Tibial nerve (tissue), 4 donors: ENCODE measurements around the gene FAM124A. TPM values are rescaled to one million over a fixed set of nuclear protein-coding genes. Genes with fewer than 3 reads are reported as not detected.
A peak's percentile ranks its signal among the peaks of the same experiment; 100 is the strongest.

Experiments
- DNase-seq, 2 donors: peaks; one replicate each; pipeline ENCODE4 v3.0.0-alpha.2; 2019; ENCODE audit warnings: low spot score in 2 of 2
- H3K27ac ChIP-seq, 4 donors: fragments of 200-600 bp; sonication (generic) in 3 of 4; one replicate each; pipeline ENCODE4 v1.5.1; 2017 to 2019; ENCODE audit warnings: mild to moderate bottlenecking in 1 of 4
- H3K27me3 ChIP-seq, 2 donors: fragments of 200-600 bp; sonication (generic) in 1 of 2; one replicate each; pipeline versions ENCODE4 v1.5.1 to v1.6.0; 2017 to 2019
- H3K36me3 ChIP-seq, 3 donors: fragments of 200-600 bp; sonication (generic); one replicate each; pipeline ENCODE4 v1.5.1; 2018 to 2019
- H3K4me1 ChIP-seq, 4 donors: fragments of 200-600 bp; sonication (generic) in 3 of 4; one replicate each; pipeline ENCODE4 v1.5.1; 2017 to 2019
- H3K4me3 ChIP-seq, 4 donors: fragments of 200-600 bp; sonication (generic) in 3 of 4; one replicate each; pipeline ENCODE4 v1.5.1; 2017 to 2019; ENCODE audit warnings: mild to moderate bottlenecking in 1 of 4, moderate library complexity in 1 of 4
- H3K9me3 ChIP-seq, 4 donors: fragments of 200-600 bp; sonication (generic) in 3 of 4; one replicate each; pipeline ENCODE4 v1.5.1; 2017 to 2019
- CTCF ChIP-seq, 5 experiments: fragments of 200-600 bp in 3 of 5; fragments of 450-650 bp in 2 of 5; sonication (generic) in 3 of 5; IDR thresholded peaks; one replicate each; pipeline ENCODE4 v1.5.1; 2016 to 2019; ENCODE audit warnings: antibody characterized with exemption in 5 of 5, mild to moderate bottlenecking in 3 of 5, moderate library complexity in 2 of 5
- EP300 ChIP-seq, 2 donors: sonication (generic); formaldehyde crosslinking; IDR thresholded peaks; one replicate each; pipeline ENCODE4 v1.6.1; 2017; ENCODE audit warnings: antibody characterized with exemption in 2 of 2, mild to moderate bottlenecking in 1 of 2
- POLR2A ChIP-seq, 2 donors: fragments of 450-650 bp; IDR thresholded peaks; one replicate each; pipeline ENCODE4 v1.6.1; 2017; ENCODE audit warnings: antibody characterized with exemption in 2 of 2, mild to moderate bottlenecking in 2 of 2, moderate library complexity in 2 of 2
- WGBS, 2 donors: methylation state at CpG; one replicate each; pipeline ENCODE4 v1.1.5; 2018; 5-methylcytosine and 5-hydroxymethylcytosine counted together
- total RNA-seq, 4 donors: library from RNA; depleted of rRNA; stranded (reverse); fragments of >200 nt; gene quantifications; one replicate each; pipeline ENCODE4 v1.1.0, GENCODE V29; 2016

The FAM124A gene
- total RNA-seq, 4 donors from 2014 or later: 12.8 to 30.9 (median 21.8) TPM

- Histone ChIP-seq H3K9me3 (no peaks in the 10 kb centered on the region), H3K4me3 (no peak overlapping the region), H3K27ac (no peak overlapping the region), H3K4me1 (peaks cover 0 to 19% (median 5%) of the 10 kb centered on the region in 4 donors), H3K27me3 (no peaks in the 10 kb centered on the region), H3K36me3 (no peaks in the 10 kb centered on the region)
- 68 to 76% methylated on average over 4 of the region's 4 CpGs for WGBS, 2 donors
- TF ChIP-seq POLR2A (IDR thresholded peaks at IDR 0.05) (no peak), CTCF (IDR thresholded peaks at IDR 0.05) (no peak), EP300 (IDR thresholded peaks at IDR 0.05) (no peak)
- DNase-seq: no peak
Observed at GRCh38 chr13:51218626-51219025, 3.6 kb upstream of the FAM124A start.

- Histone ChIP-seq H3K9me3 (no peaks in the 10 kb centered on the region), H3K4me1 (peaks cover 0 to 23% (median 7%) of the 10 kb centered on the region in 4 donors), H3K36me3 (no peaks in the 10 kb centered on the region), H3K27ac (no peak overlapping the region), H3K4me3 (no peak overlapping the region), H3K27me3 (no peaks in the 10 kb centered on the region)
- 91 to 95% methylated on average over 2 of the region's 2 CpGs for WGBS, 2 donors
- TF ChIP-seq POLR2A (IDR thresholded peaks at IDR 0.05): no peak
- TF ChIP-seq EP300 (IDR thresholded peaks at IDR 0.05): no peak
- no peak for TF ChIP-seq CTCF (IDR thresholded peaks at IDR 0.05)
- DNase-seq: no peak
Observed at GRCh38 chr13:51220706-51221105, 1.5 kb upstream of the FAM124A start.

- TF ChIP-seq EP300 (IDR thresholded peaks at IDR 0.05) (no peak), POLR2A (IDR thresholded peaks at IDR 0.05) (no peak), CTCF (IDR thresholded peaks at IDR 0.05) (no peak)
- no peak for DNase-seq
- Histone ChIP-seq H3K4me1 (peaks cover 0 to 23% (median 7%) of the 10 kb centered on the region in 4 donors), H3K27ac (no peak overlapping the region), H3K4me3 (no peak overlapping the region), H3K9me3 (no peaks in the 10 kb centered on the region), H3K36me3 (peaks cover 0 to 2% (median 0%) of the 10 kb centered on the region in 3 donors), H3K27me3 (no peaks in the 10 kb centered on the region)
- WGBS, 2 donors: 69 to 88% methylated on average over 4 of the region's 4 CpGs
Observed at GRCh38 chr13:51221108-51221507, 1.1 kb upstream of the FAM124A start.

- Histone ChIP-seq H3K9me3 (no peaks in the 10 kb centered on the region), H3K4me3 (peak overlapping the region; percentile 55 to 91 (median 71)), H3K4me1 (peaks cover 0 to 23% (median 7%) of the 10 kb centered on the region in 4 donors), H3K36me3 (peaks cover 0 to 5% (median 0%) of the 10 kb centered on the region in 3 donors), H3K27me3 (no peaks in the 10 kb centered on the region), H3K27ac (peak overlapping the region in 2 of 4 donors; percentile 32 to 68)
- TF ChIP-seq POLR2A (IDR thresholded peaks at IDR 0.05): no peak
- TF ChIP-seq EP300 (IDR thresholded peaks at IDR 0.05): no peak
- TF ChIP-seq CTCF (IDR thresholded peaks at IDR 0.05): no peak
- WGBS, 2 donors: 3 to 7% methylated on average over 7 to 11 of the region's 11 CpGs
- DNase-seq: no peak
Observed at GRCh38 chr13:51221674-51222036, 543 bp upstream of the FAM124A start.

GRCh38 chr13:51222686-51223559, 725 bp downstream of the FAM124A start:
- H3K9me3 ChIP-seq: no peaks in the 10 kb centered on the region
- TF ChIP-seq POLR2A (IDR thresholded peaks at IDR 0.05): no peak
- TF ChIP-seq CTCF (IDR thresholded peaks at IDR 0.05): no peak
- no peak for TF ChIP-seq EP300 (IDR thresholded peaks at IDR 0.05)
- H3K4me3 ChIP-seq: peak overlapping the region; percentile 66 to 91 (median 72)
- H3K27me3 ChIP-seq: no peaks in the 10 kb centered on the region
- H3K27ac ChIP-seq: peak overlapping the region; percentile 50 to 87 (median 61)
- peak in 1 of 2 donors; percentile 13 for DNase-seq
- WGBS, 2 donors: 7 to 8% methylated on average over 27 to 28 of the region's 34 CpGs
- peaks cover 0 to 23% (median 7%) of the 10 kb centered on the region in 4 donors for H3K4me1 ChIP-seq
- H3K36me3 ChIP-seq: peaks cover 0 to 5% (median 0%) of the 10 kb centered on the region in 3 donors
